Measurements from ENCODE around the gene CENPM. TPM values are rescaled to one million over a fixed set of nuclear protein-coding genes. Genes with fewer than 3 reads are reported as not detected.

Gene CENPM
- polyA plus RNA-seq, 1 donor (not counting 4 experiments of a cell fraction or from before 2014, with no cell fraction given): 4.8 TPM

DNA sequence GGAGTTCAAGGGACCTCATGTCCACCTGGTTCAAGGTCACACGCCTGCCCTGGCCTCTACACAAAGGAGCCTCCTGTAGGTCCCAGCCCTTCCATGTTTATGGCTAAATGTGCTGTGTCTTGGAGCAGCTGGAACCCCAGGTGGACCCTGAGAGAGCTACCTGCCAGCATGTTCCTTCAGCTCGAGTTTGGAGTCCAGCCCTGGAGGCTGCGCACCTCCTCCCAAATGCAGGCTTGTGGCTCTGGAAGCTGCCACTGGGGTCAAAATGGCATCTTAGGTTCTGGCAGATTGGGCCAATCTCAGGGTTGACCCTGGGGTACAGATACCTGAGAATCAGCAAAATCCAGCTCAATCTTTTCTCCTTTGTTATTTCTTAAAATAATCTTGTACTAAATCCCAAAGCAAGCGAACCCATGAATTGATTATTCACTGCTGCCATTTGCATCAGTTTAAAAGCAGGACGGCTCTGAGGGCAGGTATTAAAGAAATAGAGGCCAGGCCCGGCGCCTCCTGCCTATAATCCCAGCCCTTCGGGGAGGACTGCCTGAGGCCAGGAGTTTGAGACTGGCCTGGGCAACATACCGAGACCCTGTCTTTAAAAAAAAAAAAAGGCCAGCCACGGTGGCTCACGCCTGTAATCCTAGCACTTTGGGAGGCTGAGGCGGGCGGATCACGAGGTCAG, 23.2 kb downstream of the CENPM start:
- no peak for DNase-seq (ENCODE audit: low read depth, low spot score)

DNA sequence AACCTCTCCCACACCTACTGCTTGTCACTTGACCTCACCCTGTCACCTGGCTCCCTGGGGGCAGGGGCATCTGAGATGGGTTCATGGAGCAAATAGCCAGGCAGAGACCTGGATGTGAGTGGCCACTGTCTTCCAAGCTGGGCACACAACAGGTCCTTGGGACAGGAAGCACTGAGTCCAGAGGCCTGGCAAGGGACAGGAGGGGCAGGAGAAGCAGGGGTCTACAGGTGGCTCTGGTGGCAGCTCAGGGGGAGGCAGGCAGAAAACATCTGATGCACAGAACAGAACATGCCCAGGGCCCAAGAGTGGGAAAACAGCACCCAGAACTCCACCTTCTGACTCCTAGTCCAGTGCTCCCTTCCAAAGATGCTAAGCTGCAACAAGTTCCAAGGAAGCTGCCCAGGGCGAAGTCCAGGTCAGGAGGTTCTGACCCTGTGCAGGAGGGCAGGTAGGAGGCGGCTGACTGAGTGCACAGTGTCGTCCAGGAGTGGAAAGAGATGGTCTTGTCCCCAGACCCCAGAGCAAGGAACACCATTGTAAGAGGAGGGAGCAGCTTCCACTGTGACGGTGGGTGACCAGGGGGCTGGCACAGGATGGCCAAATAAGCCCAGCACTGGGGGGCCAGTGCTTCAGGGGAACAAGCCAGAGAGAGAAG, 23.9 kb downstream of the CENPM start:
- FAIRE-seq: no peak
- TF ChIP-seq, protein P1, sequence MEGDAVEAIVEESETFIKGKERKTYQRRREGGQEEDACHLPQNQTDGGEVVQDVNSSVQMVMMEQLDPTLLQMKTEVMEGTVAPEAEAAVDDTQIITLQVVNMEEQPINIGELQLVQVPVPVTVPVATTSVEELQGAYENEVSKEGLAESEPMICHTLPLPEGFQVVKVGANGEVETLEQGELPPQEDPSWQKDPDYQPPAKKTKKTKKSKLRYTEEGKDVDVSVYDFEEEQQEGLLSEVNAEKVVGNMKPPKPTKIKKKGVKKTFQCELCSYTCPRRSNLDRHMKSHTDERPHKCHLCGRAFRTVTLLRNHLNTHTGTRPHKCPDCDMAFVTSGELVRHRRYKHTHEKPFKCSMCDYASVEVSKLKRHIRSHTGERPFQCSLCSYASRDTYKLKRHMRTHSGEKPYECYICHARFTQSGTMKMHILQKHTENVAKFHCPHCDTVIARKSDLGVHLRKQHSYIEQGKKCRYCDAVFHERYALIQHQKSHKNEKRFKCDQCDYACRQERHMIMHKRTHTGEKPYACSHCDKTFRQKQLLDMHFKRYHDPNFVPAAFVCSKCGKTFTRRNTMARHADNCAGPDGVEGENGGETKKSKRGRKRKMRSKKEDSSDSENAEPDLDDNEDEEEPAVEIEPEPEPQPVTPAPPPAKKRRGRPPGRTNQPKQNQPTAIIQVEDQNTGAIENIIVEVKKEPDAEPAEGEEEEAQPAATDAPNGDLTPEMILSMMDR (optimal IDR thresholded peaks at IDR 0.05 in 1 of 3, IDR thresholded peaks at IDR 0.05 in 1 of 3, conservative IDR thresholded peaks at IDR 0.05 in 1 of 3; ENCODE audit: extremely low read depth in 1 of 3, insufficient read depth in 2 of 3, low read length in 3 of 3): no peak
- TF ChIP-seq EZH2 (IDR thresholded peaks at IDR 0.05; ENCODE audit: low read length): no peak

More for the DNA sequence above, 23.2 kb downstream of the CENPM start:
- Histone ChIP-seq H2AFZ (ENCODE audit: control insufficient read depth, low read length) (no peak overlapping the region), H3K4me3 (ENCODE audit: control insufficient read depth in 2 of 3, extremely low read depth in 1 of 3, insufficient read depth in 2 of 3, low read depth in 1 of 3, low read length in 3 of 3) (no peak overlapping the region), H3K27me3 (ENCODE audit: control insufficient read depth, extremely low read depth, insufficient read depth, low read length) (peaks cover 25% of the 10 kb centered on the region), H3K4me2 (ENCODE audit: control insufficient read depth, extremely low read depth, insufficient read depth, low read depth, low read length) (no peak overlapping the region), H3K79me2 (ENCODE audit: control insufficient read depth, insufficient read depth, low read length) (no peaks in the 10 kb centered on the region), H3K9me3 (ENCODE audit: control insufficient read depth, low read depth, low read length) (no peaks in the 10 kb centered on the region), H3K4me1 (ENCODE audit: control insufficient read depth, extremely low read depth, insufficient read depth, low read length) (peaks cover 8% of the 10 kb centered on the region), H3K9ac (ENCODE audit: control insufficient read depth, extremely low read depth, insufficient read depth, low read length) (no peak overlapping the region), H3K27ac (ENCODE audit: control insufficient read depth, insufficient read depth, low read length) (no peak overlapping the region), H4K20me1 (ENCODE audit: control insufficient read depth, extremely low read depth, insufficient read depth, low read length) (no peaks in the 10 kb centered on the region), H3K9me1 (ENCODE audit: control insufficient read depth, extremely low read depth, insufficient read depth, low read length) (no peaks in the 10 kb centered on the region), H3K36me3 (ENCODE audit: control insufficient read depth in 2 of 2, extremely low read depth in 1 of 2, insufficient read depth in 2 of 2, low read length in 2 of 2) (no peaks in the 10 kb centered on the region)
- TF ChIP-seq, protein P1 (optimal IDR thresholded peaks at IDR 0.05 in 1 of 3, IDR thresholded peaks at IDR 0.05 in 1 of 3, conservative IDR thresholded peaks at IDR 0.05 in 1 of 3; ENCODE audit: extremely low read depth in 1 of 3, insufficient read depth in 2 of 3, low read length in 3 of 3): no peak
- TF ChIP-seq EZH2 (IDR thresholded peaks at IDR 0.05; ENCODE audit: low read length): no peak
- dilution Hi-C loops (cut with MboI; ENCODE audit: extremely low pct_ligation_motif_present, low sequenced_read_pairs): no loop called here
- FAIRE-seq: no peak

More for the DNA sequence above, 23.9 kb downstream of the CENPM start:
- no peak for DNase-seq (ENCODE audit: low read depth, low spot score)
- H3K4me3 ChIP-seq (ENCODE audit: control insufficient read depth in 2 of 3, extremely low read depth in 1 of 3, insufficient read depth in 2 of 3, low read depth in 1 of 3, low read length in 3 of 3): no peak overlapping the region
- no peaks in the 10 kb centered on the region for H3K36me3 ChIP-seq (ENCODE audit: control insufficient read depth in 2 of 2, extremely low read depth in 1 of 2, insufficient read depth in 2 of 2, low read length in 2 of 2)
- H3K79me2 ChIP-seq (ENCODE audit: control insufficient read depth, insufficient read depth, low read length): no peaks in the 10 kb centered on the region
- H3K27ac ChIP-seq (ENCODE audit: control insufficient read depth, insufficient read depth, low read length): no peak overlapping the region
- peaks cover 11% of the 10 kb centered on the region for H3K4me1 ChIP-seq (ENCODE audit: control insufficient read depth, extremely low read depth, insufficient read depth, low read length)
- H3K27me3 ChIP-seq (ENCODE audit: control insufficient read depth, extremely low read depth, insufficient read depth, low read length): peaks cover 25% of the 10 kb centered on the region
- no peaks in the 10 kb centered on the region for H3K9me3 ChIP-seq (ENCODE audit: control insufficient read depth, low read depth, low read length)
- H3K4me2 ChIP-seq (ENCODE audit: control insufficient read depth, extremely low read depth, insufficient read depth, low read depth, low read length): no peak overlapping the region
- H3K9me1 ChIP-seq (ENCODE audit: control insufficient read depth, extremely low read depth, insufficient read depth, low read length): no peaks in the 10 kb centered on the region
- dilution Hi-C loops (cut with MboI; ENCODE audit: extremely low pct_ligation_motif_present, low sequenced_read_pairs): no loop called here
- no peaks in the 10 kb centered on the region for H4K20me1 ChIP-seq (ENCODE audit: control insufficient read depth, extremely low read depth, insufficient read depth, low read length)
- H2AFZ ChIP-seq (ENCODE audit: control insufficient read depth, low read length): no peak overlapping the region
- no peak overlapping the region for H3K9ac ChIP-seq (ENCODE audit: control insufficient read depth, extremely low read depth, insufficient read depth, low read length)
